ENCODE results near the gene SERPINA4.
A peak's percentile ranks its signal among the peaks of the same experiment; 100 is the strongest.
"Not testable (repeated sequence)": the region's sequence is repeated elsewhere in the genome, so short reads cannot be mapped to it uniquely, and the experiment has no call there.

The SERPINA4 gene

GRCh38 chr14:94592457-94592856 lies 31.2 kb downstream of the SERPINA4 start:
- DNase-seq (ENCODE audit: low spot score) = no peak

GRCh38 chr14:94593376-94593748 lies 32.1 kb downstream of the SERPINA4 start:
- DNase-seq (ENCODE audit: low spot score) = no peak

- DNase-seq (ENCODE audit: low spot score) = no peak
Observed at GRCh38 chr14:94593749-94594431, 32.6 kb downstream of the SERPINA4 start.

- no peak for DNase-seq (ENCODE audit: low spot score)
Observed at GRCh38 chr14:94594441-94594840, 33.2 kb downstream of the SERPINA4 start.

- no peak for DNase-seq (ENCODE audit: low spot score)
Observed at GRCh38 chr14:94595912-94596311, 34.7 kb downstream of the SERPINA4 start.

- DNase-seq (ENCODE audit: low spot score) = no peak
Observed at GRCh38 chr14:94596361-94596760, 35.1 kb downstream of the SERPINA4 start.

GRCh38 chr14:94597788-94598187 lies 36.5 kb downstream of the SERPINA4 start:
- DNase-seq (ENCODE audit: low spot score) = no peak

- no peak for DNase-seq (ENCODE audit: low spot score)
Observed at GRCh38 chr14:94598506-94598815, 37.2 kb downstream of the SERPINA4 start.

- DNase-seq (ENCODE audit: low spot score) = peak; percentile 93
Observed at GRCh38 chr14:94598816-94599655, 37.8 kb downstream of the SERPINA4 start.

GRCh38 chr14:94599656-94600004 lies 38.4 kb downstream of the SERPINA4 start:
- DNase-seq (ENCODE audit: low spot score) = no peak

- DNase-seq (ENCODE audit: low spot score) = no peak
Observed at GRCh38 chr14:94600148-94600545, 38.9 kb downstream of the SERPINA4 start.

GRCh38 chr14:94601884-94602391 lies 40.7 kb downstream of the SERPINA4 start:
- peak; percentile 51 for DNase-seq (ENCODE audit: low spot score)

GRCh38 chr14:94602722-94603121 lies 41.5 kb downstream of the SERPINA4 start:
- DNase-seq (ENCODE audit: low spot score) = no peak

GRCh38 chr14:94605361-94605760 lies 44.1 kb downstream of the SERPINA4 start:
- DNase-seq (ENCODE audit: low spot score) = no peak

GRCh38 chr14:94608966-94609365 lies 47.7 kb downstream of the SERPINA4 start:
- not testable (repeated sequence) for DNase-seq (ENCODE audit: low spot score)

GRCh38 chr14:94611179-94611578 lies 49.9 kb downstream of the SERPINA4 start:
- no peak for DNase-seq (ENCODE audit: low spot score)

- peak; percentile 28 for DNase-seq (ENCODE audit: low spot score)
Observed at GRCh38 chr14:94612174-94612573, 50.9 kb downstream of the SERPINA4 start, which contains the start of gene SERPINA3. TSS of gene SERPINA3 (plus strand) at chr14:94612391. CDS start at chr14:94614442, 2,051 bp downstream.

- no peak for DNase-seq (ENCODE audit: low spot score)
Observed at GRCh38 chr14:94612580-94613554, 51.6 kb downstream of the SERPINA4 start.

- no peak for DNase-seq (ENCODE audit: low spot score)
Observed at GRCh38 chr14:94613720-94614644, 52.7 kb downstream of the SERPINA4 start.

- no peak for DNase-seq (ENCODE audit: low spot score)
Observed at GRCh38 chr14:94614802-94615201, 53.6 kb downstream of the SERPINA4 start.

GRCh38 chr14:94615254-94615653 lies 54.0 kb downstream of the SERPINA4 start:
- DNase-seq (ENCODE audit: low spot score) = no peak

Measured in pons (tissue), 1 donor.